NCI-H345 (cell line): ENCODE results near the gene WFDC2.
"Not testable (repeated sequence)": the region's sequence is repeated elsewhere in the genome, so short reads cannot be mapped to it uniquely, and the experiment has no call there.

Source experiments
- DNase-seq: peaks from one replicate; lab custom pipeline; 2025; lab: John Stamatoyannopoulos, UW

Gene WFDC2

DNA sequence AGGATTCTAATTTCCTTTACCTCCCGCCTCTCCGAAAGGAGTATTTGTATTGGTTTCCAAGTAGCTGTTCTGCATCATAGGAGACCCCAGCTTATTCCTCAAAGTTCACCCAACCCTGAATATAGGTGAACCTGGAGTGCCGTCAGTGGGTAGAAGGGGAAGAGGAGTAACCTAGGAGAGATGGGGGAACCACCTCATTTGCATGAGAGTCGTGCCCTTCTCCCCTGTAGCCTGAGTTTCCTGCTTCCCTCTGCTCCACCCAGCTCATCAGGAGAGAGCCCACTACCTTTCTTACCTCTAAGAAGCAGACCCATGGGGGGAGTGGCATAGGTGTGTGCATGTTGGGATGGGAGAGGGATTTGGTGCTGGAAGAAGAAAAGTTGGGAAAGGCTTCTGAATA lies 17.3 kb upstream of the WFDC2 start:
- no peak for DNase-seq

DNA sequence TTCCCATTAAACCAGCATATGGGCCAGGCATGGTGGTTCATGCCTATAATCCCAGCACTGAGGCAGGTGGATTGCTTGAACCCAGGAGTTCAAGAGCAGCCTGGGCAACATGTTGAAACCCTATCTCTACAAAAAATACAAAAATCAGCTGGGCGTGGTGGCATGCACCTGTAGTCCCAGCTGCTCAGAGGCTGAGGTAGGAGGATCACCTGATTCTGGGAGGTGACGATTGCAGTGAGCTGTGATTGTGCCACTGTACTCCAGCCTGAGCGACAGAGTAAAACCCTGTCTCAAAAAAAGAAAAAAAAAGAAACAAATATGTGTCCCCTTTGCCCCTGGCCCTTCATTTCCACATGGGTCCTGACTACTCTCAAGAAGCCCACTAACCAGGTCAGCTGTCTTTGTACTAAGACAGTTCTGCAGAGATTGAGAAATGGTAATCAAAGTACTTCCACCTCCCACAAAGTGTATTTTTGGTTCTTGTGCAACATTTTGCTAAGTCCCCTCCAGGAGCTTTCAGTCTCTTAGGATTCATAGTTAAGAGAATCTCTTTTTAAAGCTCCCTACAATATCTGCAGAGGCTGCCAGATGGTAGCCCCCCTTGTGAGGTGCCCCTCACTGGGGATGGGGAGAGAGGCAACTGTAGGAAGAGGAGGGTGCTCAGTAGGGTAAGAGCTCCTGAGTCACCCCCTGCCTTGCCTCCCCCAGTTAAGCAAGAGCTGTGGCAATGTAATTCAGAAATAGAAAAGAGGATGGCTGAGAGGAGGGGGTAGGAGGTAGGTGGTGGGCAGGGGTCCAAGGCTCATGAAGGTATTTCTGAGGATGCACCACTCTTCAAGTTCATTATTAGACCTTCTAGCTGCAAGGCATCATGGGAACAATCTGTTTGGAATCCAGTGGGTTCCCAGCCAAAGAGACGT lies 16.5 kb upstream of the WFDC2 start:
- DNase-seq, result no peak

DNA sequence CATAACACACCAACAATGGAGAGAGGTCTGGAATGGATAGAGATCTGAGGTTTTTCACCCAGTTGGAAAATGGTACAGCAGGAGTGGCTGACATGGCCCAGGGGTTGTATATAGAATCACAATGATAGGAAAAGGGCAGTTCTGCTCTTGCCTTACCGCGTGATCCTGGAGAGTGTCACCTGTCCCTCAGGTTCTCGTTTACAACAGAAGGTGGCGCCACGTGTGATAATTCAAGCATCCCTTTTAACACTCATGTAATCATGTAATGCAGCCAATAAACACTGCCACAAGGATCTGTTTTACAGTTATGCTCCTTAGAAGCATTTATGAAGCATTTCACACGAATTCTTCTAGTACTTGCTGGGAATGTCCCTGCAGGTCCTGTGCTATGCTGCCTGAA lies 12.9 kb upstream of the WFDC2 start:
- peak; percentile 57 for DNase-seq

DNA sequence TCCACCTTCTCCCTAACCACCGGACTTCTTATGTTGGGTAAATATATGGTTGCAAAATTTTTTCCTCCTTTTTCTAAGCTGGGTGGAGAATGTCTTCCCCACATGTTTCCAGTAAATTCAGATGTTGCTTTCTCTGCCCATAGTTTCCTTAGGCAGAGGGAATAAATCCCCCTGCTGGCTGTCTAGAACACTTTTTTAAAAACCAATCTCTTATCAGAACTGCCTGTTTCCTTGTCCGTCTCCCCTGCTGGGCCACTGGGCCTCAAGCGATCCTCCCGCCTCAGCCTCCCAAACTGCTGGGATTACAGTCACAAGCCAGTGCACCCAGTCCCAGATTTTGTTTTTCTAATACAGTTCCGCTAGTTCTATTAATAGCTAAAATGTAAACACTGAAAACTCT lies 9.9 kb upstream of the WFDC2 start:
- no peak for DNase-seq

DNA sequence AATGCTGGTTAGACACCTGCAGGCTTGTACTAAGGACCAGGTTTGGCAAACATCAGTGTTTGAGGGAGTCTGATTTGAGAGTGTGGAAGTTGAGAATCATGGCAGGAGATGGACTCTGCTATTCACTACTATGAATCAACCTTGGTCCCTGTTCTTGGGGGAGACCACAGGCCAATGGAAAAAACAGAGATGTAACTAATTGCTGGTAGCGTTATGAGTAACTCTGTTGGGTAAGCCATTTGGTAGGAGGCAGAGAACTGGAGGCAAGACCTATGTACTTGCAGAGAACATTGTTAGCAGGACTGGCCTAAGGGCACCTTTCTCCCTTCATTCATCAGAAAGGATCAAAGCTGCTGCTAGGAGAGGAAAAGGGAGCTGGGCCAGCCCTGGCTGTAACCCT lies 8.3 kb upstream of the WFDC2 start:
- no peak for DNase-seq

DNA sequence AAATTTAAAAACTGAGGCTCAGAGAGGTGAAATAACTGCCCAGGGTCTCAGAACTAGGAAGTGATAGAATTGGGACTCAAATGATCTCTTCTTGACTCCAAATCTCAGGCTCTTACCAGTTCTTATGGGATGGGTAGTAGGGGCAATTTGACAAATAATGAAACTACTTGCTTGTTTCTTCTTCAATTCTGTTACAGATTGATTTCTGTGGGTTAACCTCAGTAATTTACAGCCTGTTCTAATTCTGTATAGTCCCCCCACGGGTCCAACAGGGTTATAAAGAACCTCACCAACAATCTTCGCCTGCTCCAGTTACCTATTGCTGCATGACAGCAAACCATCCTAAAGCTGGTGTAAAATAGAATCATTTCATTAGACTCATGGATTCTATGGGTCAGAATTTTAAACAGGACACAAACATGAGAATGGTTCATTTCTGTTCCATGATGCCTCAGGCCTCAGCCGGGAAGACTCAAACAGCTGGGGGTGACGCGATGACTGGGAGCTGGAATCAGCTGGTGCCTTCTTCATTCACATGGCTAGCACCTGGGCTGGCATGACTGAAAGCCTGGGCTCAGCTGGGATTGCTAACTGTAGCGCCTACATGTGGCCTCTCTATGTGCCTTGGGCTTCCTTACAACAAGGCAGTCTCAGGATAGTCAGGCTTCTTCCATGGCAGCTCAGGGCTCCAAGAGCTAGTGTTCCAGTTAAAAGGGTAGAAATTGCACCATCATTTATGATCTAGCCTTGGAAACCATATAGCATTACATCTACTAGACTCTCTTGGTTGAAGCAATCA lies 6.6 kb upstream of the WFDC2 start:
- DNase-seq, result no peak

DNA sequence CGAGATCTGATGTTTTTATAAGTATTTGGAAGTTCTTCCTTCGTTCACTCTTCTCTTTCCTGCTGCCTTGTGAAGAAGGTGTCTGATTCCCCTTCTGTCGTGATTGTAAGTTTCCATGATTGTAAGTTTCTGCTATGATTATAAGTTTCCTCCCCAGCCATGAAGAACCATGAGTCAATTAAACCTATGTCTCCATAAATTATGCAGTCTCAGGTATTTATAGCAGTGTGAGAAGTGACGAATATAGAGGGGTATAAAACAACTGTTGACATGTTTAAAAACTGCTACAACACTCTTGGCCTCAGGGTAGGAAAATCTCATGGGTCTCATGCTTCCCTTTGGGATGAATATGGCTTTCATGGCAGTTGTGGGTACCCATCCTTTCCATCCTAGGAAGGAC lies 5.8 kb upstream of the WFDC2 start:
- no peak for DNase-seq

DNA sequence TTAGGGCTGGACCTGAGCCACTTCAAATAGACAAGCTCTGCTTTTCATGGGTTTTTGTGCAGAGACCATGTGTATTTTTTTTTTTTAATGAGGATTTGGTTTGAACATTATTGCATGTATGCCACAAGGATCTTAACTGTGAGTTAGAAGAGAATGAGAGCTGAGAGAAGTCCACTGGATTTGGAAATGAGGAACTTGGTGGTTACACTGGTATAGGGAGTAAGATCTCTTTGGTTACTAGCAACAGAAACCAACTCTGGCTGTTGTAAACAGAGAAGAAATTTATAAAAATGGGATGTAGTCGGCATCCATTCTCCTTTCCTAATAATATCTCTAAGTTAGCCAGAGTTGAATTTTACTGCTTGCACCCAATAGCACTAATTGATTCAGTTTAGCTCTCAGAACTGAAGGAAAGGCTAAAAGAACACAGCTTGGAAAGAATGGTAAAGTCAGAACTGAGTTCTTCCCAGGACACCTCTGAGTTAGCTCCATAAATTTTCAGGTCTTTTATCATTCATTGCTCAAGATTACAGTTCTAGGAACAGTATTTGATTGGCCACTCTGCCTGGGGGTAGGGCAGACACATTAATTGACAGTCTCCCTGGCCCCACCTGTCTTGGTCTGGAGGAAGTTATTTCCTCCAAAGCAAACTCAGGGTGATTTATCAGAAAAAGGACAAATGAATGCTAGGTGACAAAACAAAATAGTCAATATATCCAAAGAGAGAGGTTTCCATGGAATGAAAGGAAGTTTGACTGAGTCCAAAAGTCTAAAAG lies 3.9 kb upstream of the WFDC2 start:
- no peak for DNase-seq

DNA sequence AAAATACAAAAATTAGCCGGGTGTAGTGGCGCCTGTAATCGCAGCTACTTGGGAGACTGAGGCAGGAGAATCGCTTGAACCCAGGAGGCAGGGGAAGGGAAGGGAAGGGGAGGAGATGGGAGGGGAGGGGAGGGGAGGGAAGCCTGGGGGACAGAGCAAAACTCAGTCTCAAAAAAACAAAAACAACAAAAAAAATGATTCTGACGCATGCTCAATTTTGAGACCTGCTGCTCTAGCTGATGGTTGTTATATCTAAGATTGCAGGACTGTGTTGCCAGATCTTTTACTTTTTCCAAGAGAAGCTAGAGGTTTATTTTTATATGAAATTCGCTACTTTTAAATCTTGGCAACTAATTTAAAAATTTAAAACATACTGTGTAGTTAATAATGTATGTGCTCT lies 2.4 kb upstream of the WFDC2 start:
- DNase-seq, result no peak

DNA sequence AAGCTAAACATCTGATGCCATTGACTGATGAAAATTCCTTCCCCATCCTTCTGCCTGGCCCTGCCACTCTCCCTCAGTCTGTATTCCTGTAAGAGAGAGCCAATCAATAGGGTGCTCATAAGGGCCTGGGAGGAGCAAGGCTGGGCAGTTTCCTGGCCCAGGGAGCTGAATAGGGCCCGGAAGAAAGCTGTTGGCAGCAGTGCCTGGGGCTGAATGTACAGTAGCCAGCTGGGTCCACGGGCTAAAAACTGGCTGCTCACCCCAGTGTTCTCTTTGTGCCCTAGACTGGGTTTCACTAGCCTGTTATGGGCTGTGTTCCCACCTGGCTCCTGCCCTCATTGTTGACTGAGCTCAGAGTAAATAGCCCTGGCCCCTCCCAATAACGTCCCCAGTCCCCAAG lies 1.7 kb upstream of the WFDC2 start:
- peak; percentile 85 for DNase-seq

DNA sequence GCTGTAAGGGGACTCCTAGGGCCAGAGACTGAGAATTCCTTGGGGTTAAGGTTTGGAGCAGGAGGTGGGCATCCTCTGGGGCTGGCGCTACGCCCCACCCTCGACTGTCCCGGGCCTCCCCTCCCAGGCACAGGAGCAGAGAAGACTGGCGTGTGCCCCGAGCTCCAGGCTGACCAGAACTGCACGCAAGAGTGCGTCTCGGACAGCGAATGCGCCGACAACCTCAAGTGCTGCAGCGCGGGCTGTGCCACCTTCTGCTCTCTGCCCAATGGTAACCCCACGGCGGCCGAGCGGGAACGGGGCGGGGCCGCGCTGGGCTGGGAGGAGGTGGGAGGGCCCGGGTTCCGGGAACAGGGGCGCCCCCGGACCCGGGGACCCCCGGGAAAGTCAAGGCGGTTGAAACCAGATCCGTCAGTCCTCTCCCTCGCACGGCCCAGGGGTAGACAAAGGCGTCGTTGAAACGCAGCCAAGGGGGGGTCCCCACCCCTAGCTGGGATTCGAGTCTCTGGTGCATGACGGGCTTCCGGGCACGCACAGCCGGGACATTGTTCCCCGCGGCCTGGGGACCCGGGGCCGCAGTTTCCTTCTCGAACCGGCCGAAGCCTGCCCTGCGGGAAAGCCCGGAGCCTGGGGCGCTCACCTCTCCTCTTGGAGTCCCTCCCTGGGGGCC lies 844 bp downstream of the WFDC2 start:
- DNase-seq, result peak; percentile 78

DNA sequence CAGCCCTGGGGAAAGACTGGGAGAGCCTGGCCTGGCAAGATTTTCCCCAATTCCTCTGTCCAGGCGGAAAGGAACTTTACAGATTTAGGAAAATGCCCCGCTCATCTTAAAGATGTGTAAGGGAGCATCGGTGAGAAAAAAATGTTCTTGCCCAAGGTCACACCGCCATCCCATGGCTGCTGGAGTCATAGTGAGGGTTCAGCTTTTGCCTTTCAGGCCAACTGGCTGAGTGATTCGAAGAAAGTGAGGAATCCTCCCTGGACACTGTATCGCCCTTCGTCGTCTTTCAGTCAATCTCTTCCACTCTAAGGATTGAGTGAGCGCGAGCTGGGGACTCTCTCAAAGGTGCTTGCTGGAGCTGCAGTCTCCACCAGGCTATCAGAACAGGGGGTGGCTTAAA lies 1.4 kb downstream of the WFDC2 start:
- peak; percentile 42 for DNase-seq

DNA sequence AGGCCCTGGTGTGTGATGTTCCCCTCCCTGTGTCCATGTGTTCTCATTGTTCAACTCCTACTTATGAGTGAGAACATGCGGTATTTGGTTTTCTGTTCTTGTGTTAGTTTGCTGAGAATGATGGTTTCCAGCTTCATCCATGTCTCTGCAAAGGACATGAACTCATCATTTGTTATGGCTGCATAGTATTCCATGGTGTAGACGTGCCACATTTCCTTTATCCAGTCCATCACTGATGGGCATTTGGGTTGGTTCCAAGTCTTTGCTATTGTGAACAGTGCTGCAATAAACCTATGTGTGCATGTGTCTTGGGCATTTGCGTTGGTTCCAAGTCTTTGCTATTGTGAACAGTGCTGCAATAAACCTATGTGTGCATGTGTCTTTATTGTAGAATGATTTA lies 2.7 kb downstream of the WFDC2 start:
- not testable (repeated sequence) for DNase-seq

DNA sequence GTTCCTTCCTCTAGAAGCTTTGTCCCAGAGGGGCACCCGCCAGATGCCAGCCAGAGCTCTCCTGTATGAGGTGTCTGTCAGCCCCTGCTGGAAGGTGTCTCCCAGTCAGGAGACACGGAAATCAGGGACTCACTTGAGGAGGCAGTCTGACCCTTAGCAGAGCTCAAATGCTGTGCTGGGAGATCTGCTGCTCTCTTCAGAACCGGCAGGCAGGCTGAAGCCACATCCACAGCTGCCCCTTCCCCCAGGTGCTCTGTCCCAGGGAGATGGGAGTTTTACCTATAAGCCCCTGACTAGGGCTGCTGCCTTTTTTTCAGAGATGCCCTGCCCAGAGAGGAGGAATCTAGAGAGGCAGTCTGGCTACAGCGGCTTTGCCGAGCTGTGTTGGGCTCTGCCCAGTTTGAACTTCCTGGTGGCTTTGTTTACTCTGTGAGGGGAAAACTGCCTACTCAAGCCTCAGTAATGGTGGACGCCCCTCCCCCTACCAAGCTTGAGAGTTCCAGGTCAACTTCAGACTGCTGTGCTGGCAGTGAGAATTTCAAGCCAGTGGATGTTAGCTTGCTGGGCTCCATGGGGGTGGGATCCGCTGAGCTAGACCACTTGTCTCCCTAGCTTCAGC lies 8.1 kb downstream of the WFDC2 start:
- not testable (repeated sequence) for DNase-seq

DNA sequence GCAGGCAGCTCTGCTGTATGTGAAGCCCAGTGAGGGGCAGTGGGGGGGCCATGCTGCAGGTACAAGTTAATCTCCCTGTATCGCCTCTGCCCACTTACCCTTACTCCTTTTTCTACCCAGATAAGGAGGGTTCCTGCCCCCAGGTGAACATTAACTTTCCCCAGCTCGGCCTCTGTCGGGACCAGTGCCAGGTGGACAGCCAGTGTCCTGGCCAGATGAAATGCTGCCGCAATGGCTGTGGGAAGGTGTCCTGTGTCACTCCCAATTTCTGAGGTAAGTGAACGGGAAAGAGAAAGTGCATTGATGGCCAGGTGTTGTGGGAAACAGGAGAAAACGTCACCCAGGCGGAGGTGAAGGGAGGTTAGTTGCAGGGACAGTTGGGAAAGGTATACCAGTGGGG lies 10.3 kb downstream of the WFDC2 start:
- no peak for DNase-seq

DNA sequence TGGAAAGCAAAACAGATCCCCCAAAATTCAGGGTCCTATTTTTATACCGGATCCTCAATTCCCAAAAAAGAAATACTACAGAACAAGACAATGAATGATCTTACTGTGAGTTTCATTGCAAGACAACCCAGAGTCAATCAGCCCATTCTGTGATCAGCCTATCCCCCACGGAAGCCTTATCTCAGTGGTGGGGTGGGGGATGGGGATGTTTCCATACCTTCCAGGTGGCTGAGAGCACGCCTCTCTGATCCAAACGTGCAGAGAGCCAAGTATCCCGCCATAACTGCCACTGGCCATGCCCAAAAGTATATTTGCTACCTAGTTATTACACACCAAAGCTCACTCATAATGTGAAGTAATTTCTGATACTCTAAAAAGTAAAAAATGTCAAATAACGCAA lies 15.1 kb downstream of the WFDC2 start:
- DNase-seq, result no peak

DNA sequence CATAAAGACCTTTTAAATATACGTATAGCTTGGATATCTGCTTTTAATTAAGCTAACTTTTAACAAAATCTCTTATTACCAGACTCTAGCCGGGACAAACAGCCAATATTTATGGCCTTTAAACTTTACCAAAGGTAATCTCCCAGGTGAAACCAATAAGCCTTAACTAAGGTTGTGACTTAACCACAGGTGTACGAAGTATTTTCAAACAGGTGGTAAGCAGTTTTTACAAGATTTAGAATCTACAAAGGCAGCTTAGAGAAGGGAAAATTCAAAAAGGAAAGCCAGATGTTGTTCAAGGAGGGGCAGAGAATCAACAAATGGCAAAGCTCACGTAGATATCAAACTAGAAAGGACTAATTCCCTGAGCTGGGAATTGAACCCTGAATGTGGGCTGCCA lies 15.8 kb downstream of the WFDC2 start:
- no peak for DNase-seq

DNA sequence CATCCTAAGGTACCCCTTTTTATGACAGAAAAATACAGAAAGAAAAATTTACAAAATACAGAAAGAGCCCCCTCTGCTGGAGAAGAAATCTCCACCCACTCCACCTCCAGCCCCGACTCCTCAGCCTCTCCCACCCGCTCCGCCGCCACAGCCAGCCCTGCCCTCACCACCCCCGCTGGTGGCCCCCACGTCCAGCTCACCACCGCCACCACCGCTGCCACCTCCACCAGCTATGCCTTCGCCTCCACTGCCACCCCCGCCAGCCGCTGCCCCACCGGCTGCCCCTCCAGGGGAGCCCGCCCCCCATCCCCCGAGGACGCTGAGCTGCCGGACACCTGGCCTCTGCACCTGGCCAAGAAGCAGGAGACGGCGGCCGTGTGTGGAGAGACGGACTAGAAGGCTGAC lies 17.7 kb downstream of the WFDC2 start:
- no peak for DNase-seq

DNA sequence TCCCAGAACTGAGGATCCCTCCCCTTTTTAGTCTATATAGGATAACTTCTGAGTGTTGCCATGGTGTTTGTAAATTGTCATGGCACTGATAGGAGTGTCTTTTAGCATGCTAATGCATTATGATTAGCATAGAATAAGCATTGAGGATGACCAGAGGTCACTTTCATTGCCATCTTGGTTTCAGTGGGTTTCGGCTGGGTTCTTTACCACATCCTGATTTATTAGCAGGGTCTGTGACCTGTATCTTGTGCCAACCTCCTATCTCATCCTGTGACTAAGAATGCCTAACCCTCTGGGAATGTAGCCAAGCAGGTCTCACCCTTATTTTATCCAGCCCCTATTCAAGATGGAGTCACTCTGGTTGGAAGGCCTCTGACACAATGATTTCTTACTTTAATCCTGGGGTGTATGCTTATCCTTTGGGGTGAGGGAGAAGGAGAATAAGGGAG lies 19.6 kb downstream of the WFDC2 start:
- DNase-seq, result no peak

DNA sequence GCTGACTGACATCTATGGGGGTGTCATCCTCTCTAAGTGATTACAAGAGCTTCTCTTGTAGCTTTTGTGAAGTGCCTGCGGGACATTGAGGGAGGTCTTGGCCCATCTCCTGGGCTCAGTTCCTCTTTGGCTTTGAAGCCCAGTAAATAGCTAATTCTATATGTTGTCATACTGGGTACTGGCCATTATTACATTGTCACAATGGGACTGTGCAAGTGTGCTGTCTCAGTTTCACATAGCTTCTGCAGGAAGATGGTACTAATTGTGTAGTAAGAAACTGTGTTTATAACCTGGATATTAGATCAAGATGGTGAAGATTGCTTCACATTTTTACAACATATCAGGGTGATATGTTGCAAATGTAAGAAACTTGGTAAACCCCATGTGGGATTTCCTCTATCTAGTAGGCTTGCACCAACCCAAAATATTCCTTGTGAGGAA lies 26.0 kb downstream of the WFDC2 start:
- no peak for DNase-seq

DNA sequence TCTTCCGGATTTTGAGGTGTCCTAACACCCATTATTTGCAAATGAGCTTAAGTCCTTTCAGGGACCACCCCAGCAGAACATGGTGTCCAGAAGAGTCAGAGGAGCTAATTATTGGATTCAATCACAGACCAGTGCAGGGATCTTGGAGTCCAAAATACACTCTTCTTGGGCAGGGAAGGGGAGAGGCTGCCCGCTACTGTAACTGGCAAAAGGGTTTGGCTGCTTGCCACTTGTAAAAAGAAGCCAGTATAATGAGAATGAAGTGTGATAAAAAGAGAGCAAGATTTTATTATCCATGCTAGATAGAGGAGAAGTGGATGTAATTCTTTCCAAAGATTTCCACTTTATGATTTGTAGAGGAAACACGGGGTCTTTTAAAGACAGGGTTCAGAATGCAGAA lies 26.6 kb downstream of the WFDC2 start:
- DNase-seq, result no peak
